ENCODE measurements around the gene GPC6. TPM values are rescaled to one million over a fixed set of nuclear protein-coding genes. Genes with fewer than 3 reads are reported as not detected.

The GPC6 gene
- polyA plus RNA-seq, 1 donor (not counting 4 experiments of a cell fraction or from before 2014, with no cell fraction given) = 0.42 TPM

DNA sequence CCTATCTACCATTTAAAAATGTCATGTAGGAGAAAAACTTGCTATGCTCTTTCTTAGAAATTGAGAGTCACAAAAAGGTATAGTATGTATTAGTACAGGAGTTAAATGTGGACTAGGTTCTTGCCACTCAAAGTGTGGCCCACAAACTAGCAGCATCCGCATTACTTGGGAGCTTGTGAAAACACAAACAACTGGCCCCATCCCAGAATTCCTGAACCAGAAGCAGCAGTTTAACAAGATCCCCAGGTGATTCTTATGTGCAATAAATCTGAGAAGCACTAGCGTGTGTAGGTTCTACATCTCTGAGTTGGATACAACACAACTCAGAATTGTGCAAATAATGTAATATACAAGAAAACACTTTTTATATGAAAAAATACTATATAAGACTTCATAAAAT, 927.0 kb downstream of the GPC6 start:
- H3K9ac ChIP-seq (ENCODE audit: control insufficient read depth, extremely low read depth, insufficient read depth, low read length) = no peak overlapping the region
- no peak overlapping the region for H3K4me2 ChIP-seq (ENCODE audit: control insufficient read depth, extremely low read depth, insufficient read depth, low read depth, low read length)
- FAIRE-seq = no peak
- no peak overlapping the region for H2AFZ ChIP-seq (ENCODE audit: control insufficient read depth, low read length)
- DNase-seq (ENCODE audit: low read depth, low spot score) = no peak
- H3K27me3 ChIP-seq (ENCODE audit: control insufficient read depth, extremely low read depth, insufficient read depth, low read length) = no peaks in the 10 kb centered on the region
- no peak overlapping the region for H3K4me3 ChIP-seq (ENCODE audit: control insufficient read depth in 2 of 3, extremely low read depth in 1 of 3, insufficient read depth in 2 of 3, low read depth in 1 of 3, low read length in 3 of 3)
- no peak overlapping the region for H3K27ac ChIP-seq (ENCODE audit: control insufficient read depth, insufficient read depth, low read length)
- no peaks in the 10 kb centered on the region for H3K9me1 ChIP-seq (ENCODE audit: control insufficient read depth, extremely low read depth, insufficient read depth, low read length)
- dilution Hi-C loops (cut with MboI; ENCODE audit: extremely low pct_ligation_motif_present, low sequenced_read_pairs) = no loop called here
- no peaks in the 10 kb centered on the region for H4K20me1 ChIP-seq (ENCODE audit: control insufficient read depth, extremely low read depth, insufficient read depth, low read length)
- no peaks in the 10 kb centered on the region for H3K9me3 ChIP-seq (ENCODE audit: control insufficient read depth, low read depth, low read length)
- no peaks in the 10 kb centered on the region for H3K36me3 ChIP-seq (ENCODE audit: control insufficient read depth in 2 of 2, extremely low read depth in 1 of 2, insufficient read depth in 2 of 2, low read length in 2 of 2)
- H3K4me1 ChIP-seq (ENCODE audit: control insufficient read depth, extremely low read depth, insufficient read depth, low read length) = no peaks in the 10 kb centered on the region
- TF ChIP-seq EZH2 (IDR thresholded peaks at IDR 0.05; ENCODE audit: low read length) (no peak), CTCF (optimal IDR thresholded peaks at IDR 0.05 in 1 of 3, IDR thresholded peaks at IDR 0.05 in 1 of 3, conservative IDR thresholded peaks at IDR 0.05 in 1 of 3; ENCODE audit: extremely low read depth in 1 of 3, insufficient read depth in 2 of 3, low read length in 3 of 3) (no peak)
- no peaks in the 10 kb centered on the region for H3K79me2 ChIP-seq (ENCODE audit: control insufficient read depth, insufficient read depth, low read length)

- H3K27ac ChIP-seq (ENCODE audit: control insufficient read depth, insufficient read depth, low read length) = no peak overlapping the region
- DNase-seq (ENCODE audit: low read depth, low spot score) = no peak
- no peak overlapping the region for H2AFZ ChIP-seq (ENCODE audit: control insufficient read depth, low read length)
- no peak for FAIRE-seq
- no peaks in the 10 kb centered on the region for H3K27me3 ChIP-seq (ENCODE audit: control insufficient read depth, extremely low read depth, insufficient read depth, low read length)
- H3K4me2 ChIP-seq (ENCODE audit: control insufficient read depth, extremely low read depth, insufficient read depth, low read depth, low read length) = no peak overlapping the region
- no peaks in the 10 kb centered on the region for H3K4me1 ChIP-seq (ENCODE audit: control insufficient read depth, extremely low read depth, insufficient read depth, low read length)
- H3K9me3 ChIP-seq (ENCODE audit: control insufficient read depth, low read depth, low read length) = no peaks in the 10 kb centered on the region
- no peaks in the 10 kb centered on the region for H3K36me3 ChIP-seq (ENCODE audit: control insufficient read depth in 2 of 2, extremely low read depth in 1 of 2, insufficient read depth in 2 of 2, low read length in 2 of 2)
- no peak overlapping the region for H3K9ac ChIP-seq (ENCODE audit: control insufficient read depth, extremely low read depth, insufficient read depth, low read length)
- H3K4me3 ChIP-seq (ENCODE audit: control insufficient read depth in 2 of 3, extremely low read depth in 1 of 3, insufficient read depth in 2 of 3, low read depth in 1 of 3, low read length in 3 of 3) = no peak overlapping the region
- no peaks in the 10 kb centered on the region for H3K79me2 ChIP-seq (ENCODE audit: control insufficient read depth, insufficient read depth, low read length)
- no peaks in the 10 kb centered on the region for H4K20me1 ChIP-seq (ENCODE audit: control insufficient read depth, extremely low read depth, insufficient read depth, low read length)
- TF ChIP-seq EZH2 (IDR thresholded peaks at IDR 0.05; ENCODE audit: low read length) = no peak
- H3K9me1 ChIP-seq (ENCODE audit: control insufficient read depth, extremely low read depth, insufficient read depth, low read length) = no peaks in the 10 kb centered on the region
- dilution Hi-C loops (cut with MboI; ENCODE audit: extremely low pct_ligation_motif_present, low sequenced_read_pairs) = no loop called here
Measured at GRCh38 chr13:94154367-94154766, 927.8 kb downstream of the GPC6 start.

DNA sequence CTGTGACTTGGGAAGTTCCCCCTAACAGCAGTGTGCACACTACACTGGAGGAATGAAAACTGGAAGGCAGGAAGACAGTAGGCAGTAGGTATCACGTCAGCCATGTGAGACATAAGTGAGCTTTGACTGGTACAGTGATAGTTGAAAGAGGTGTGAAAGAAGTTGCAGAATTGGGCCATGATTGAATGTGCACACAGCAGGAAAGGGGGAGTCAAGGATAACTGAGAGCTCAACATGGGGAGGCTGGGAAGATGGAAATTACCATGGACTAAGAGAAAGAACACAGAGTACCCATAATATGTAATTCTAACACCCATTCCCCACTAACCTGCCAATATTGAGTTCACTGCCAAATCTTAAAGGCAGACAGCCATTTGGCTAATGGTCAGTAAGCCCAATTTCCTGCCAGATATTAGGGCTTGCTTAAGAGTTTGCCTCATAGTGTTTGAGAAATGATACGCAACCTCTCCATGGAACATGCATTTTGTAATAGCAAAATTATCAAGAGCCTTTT, 931.2 kb downstream of the GPC6 start:
- Histone ChIP-seq H3K4me2 (ENCODE audit: control insufficient read depth, extremely low read depth, insufficient read depth, low read depth, low read length) (no peak overlapping the region), H3K4me1 (ENCODE audit: control insufficient read depth, extremely low read depth, insufficient read depth, low read length) (no peaks in the 10 kb centered on the region), H3K9ac (ENCODE audit: control insufficient read depth, extremely low read depth, insufficient read depth, low read length) (no peak overlapping the region), H3K27me3 (ENCODE audit: control insufficient read depth, extremely low read depth, insufficient read depth, low read length) (no peaks in the 10 kb centered on the region), H2AFZ (ENCODE audit: control insufficient read depth, low read length) (no peak overlapping the region), H3K9me3 (ENCODE audit: control insufficient read depth, low read depth, low read length) (no peaks in the 10 kb centered on the region), H3K36me3 (ENCODE audit: control insufficient read depth in 2 of 2, extremely low read depth in 1 of 2, insufficient read depth in 2 of 2, low read length in 2 of 2) (no peaks in the 10 kb centered on the region), H3K27ac (ENCODE audit: control insufficient read depth, insufficient read depth, low read length) (no peak overlapping the region), H3K79me2 (ENCODE audit: control insufficient read depth, insufficient read depth, low read length) (no peaks in the 10 kb centered on the region), H4K20me1 (ENCODE audit: control insufficient read depth, extremely low read depth, insufficient read depth, low read length) (no peaks in the 10 kb centered on the region), H3K9me1 (ENCODE audit: control insufficient read depth, extremely low read depth, insufficient read depth, low read length) (no peaks in the 10 kb centered on the region), H3K4me3 (ENCODE audit: control insufficient read depth in 2 of 3, extremely low read depth in 1 of 3, insufficient read depth in 2 of 3, low read depth in 1 of 3, low read length in 3 of 3) (no peak overlapping the region)
- dilution Hi-C loops (cut with MboI; ENCODE audit: extremely low pct_ligation_motif_present, low sequenced_read_pairs) = no loop called here
- DNase-seq (ENCODE audit: low read depth, low spot score) = no peak
- TF ChIP-seq CTCF (optimal IDR thresholded peaks at IDR 0.05 in 1 of 3, IDR thresholded peaks at IDR 0.05 in 1 of 3, conservative IDR thresholded peaks at IDR 0.05 in 1 of 3; ENCODE audit: extremely low read depth in 1 of 3, insufficient read depth in 2 of 3, low read length in 3 of 3) = no peak
- TF ChIP-seq EZH2 (IDR thresholded peaks at IDR 0.05; ENCODE audit: low read length) = no peak
- FAIRE-seq = no peak

Measured in keratinocyte (primary cell).